Neural cell (in vitro differentiated cells): Measurements from ENCODE around the gene PAX2. TPM values are rescaled to one million over a fixed set of nuclear protein-coding genes. Genes with fewer than 3 reads are reported as not detected.

Experiments
- H2AFZ ChIP-seq: fragments of 200-600, 300-800 bp; sonication (generic), shearing (Covaris generic); 2 replicates; pipeline ENCODE4 v1.6.0; 2014; ENCODE audit warnings: low read depth, mild to moderate bottlenecking, antibody characterized with exemption, low read length, moderate library complexity
- H3F3A ChIP-seq: fragments of 200-600 bp; shearing (Covaris generic); 2 replicates; pipeline ENCODE4 v1.6.1; 2016; ENCODE audit warnings: mild to moderate bottlenecking, moderate library complexity, mixed read lengths, antibody characterized with exemption, low read length; ENCODE audit not compliant: insufficient read depth, poor library complexity, severe bottlenecking
- H3K27ac ChIP-seq: fragments of 200-600, 300-800 bp; sonication (generic), shearing (Covaris generic); 2 replicates; pipeline ENCODE4 v1.5.1; 2014; ENCODE audit warnings: mild to moderate bottlenecking, low read length, moderate library complexity
- H3K27me3 ChIP-seq: fragments of 300-800, 200-600 bp; sonication (generic), shearing (Covaris generic); 2 replicates; pipeline ENCODE4 v1.6.0; 2014; ENCODE audit warnings: mild to moderate bottlenecking, low read depth, low read length, moderate library complexity; ENCODE audit not compliant: insufficient read depth
- H3K36me3 ChIP-seq: fragments of 300-800, 200-600 bp; sonication (generic), shearing (Covaris generic); 2 replicates; pipeline ENCODE4 v1.5.1; 2014; ENCODE audit warnings: mild to moderate bottlenecking, antibody characterized with exemption, low read length, moderate library complexity; ENCODE audit not compliant: insufficient read depth
- H3K4me2 ChIP-seq: fragments of 300-800, 200-600 bp; sonication (generic), shearing (Covaris generic); 2 replicates; pipeline ENCODE4 v1.6.0; 2014; ENCODE audit warnings: mild to moderate bottlenecking, low read length
- H3K4me3 ChIP-seq: fragments of 300-800, 200-600 bp; sonication (generic), shearing (Covaris generic); 2 replicates; pipeline ENCODE4 v1.5.1; 2014; ENCODE audit warnings: mild to moderate bottlenecking, low read length, moderate library complexity
- H3K79me2 ChIP-seq: fragments of 200-600 bp; shearing (Covaris generic); replicated peaks from 2 replicates; pipeline ENCODE4 v1.6.0; 2014; ENCODE audit warnings: mild to moderate bottlenecking, low read length, moderate library complexity; ENCODE audit not compliant: insufficient read depth
- H3K9ac ChIP-seq: fragments of 300-800, 200-600 bp; sonication (generic), shearing (Covaris generic); 2 replicates; pipeline ENCODE4 v1.6.1; 2016; ENCODE audit warnings: mild to moderate bottlenecking, low read length, mixed read lengths
- H3K9me2 ChIP-seq: fragments of 200-600 bp; shearing (Covaris generic); 2 replicates; pipeline ENCODE4 v1.6.1; 2016; ENCODE audit warnings: mild to moderate bottlenecking, low read length, mixed read lengths; ENCODE audit not compliant: insufficient read depth
- H3K9me3 ChIP-seq: fragments of 200-600, 300-800 bp; sonication (generic), shearing (Covaris generic); 2 replicates; pipeline ENCODE4 v1.6.1; 2016; ENCODE audit warnings: mild to moderate bottlenecking, mixed run types, low read length, moderate library complexity, mixed read lengths
- H4K20me1 ChIP-seq: fragments of 200-600 bp; shearing (Covaris generic); 2 replicates; pipeline ENCODE4 v1.6.1; 2016; ENCODE audit warnings: mild to moderate bottlenecking, mixed run types; ENCODE audit not compliant: insufficient read depth
- CTCF ChIP-seq: fragments of 450-650 bp; IDR thresholded peaks from 2 replicates; pipeline ENCODE4 v1.5.1; 2014; ENCODE audit warnings: antibody characterized with exemption, mild to moderate bottlenecking, moderate library complexity; ENCODE audit not compliant: poor library complexity, severe bottlenecking
- EP300 ChIP-seq: fragments of 450-650 bp; conservative IDR thresholded peaks from 2 replicates; pipeline ENCODE4 v1.6.1; 2014; ENCODE audit warnings: antibody characterized with exemption, mild to moderate bottlenecking, moderate library complexity; ENCODE audit not compliant: poor library complexity, severe bottlenecking
- EZH2 ChIP-seq: fragments of 200-600, 300-800 bp; shearing (Covaris generic), sonication (generic); IDR thresholded peaks from 2 replicates; pipeline ENCODE4 v1.6.1; 2014; ENCODE audit warnings: antibody characterized with exemption, low read length, borderline replicate concordance, mild to moderate bottlenecking; ENCODE audit not compliant: insufficient read depth, poor library complexity, severe bottlenecking
- MXI1 ChIP-seq: fragments of 450-650 bp; conservative IDR thresholded peaks from 2 replicates; pipeline ENCODE4 v1.6.1; 2014; ENCODE audit warnings: antibody characterized with exemption, mild to moderate bottlenecking; ENCODE audit not compliant: poor library complexity, severe bottlenecking
- POLR2AphosphoS5 ChIP-seq: IDR thresholded peaks from 2 replicates; pipeline ENCODE4 v1.6.1; 2012
- RAD21 ChIP-seq: fragments of 450-650 bp; conservative IDR thresholded peaks from 2 replicates; pipeline ENCODE4 v1.6.1; 2014; ENCODE audit warnings: antibody characterized with exemption, mild to moderate bottlenecking, moderate library complexity
- SMC3 ChIP-seq: fragments of 450-650 bp; conservative IDR thresholded peaks from 2 replicates; pipeline ENCODE4 v1.6.1; 2014; ENCODE audit warnings: antibody characterized with exemption, mild to moderate bottlenecking, moderate library complexity; ENCODE audit not compliant: poor library complexity
- TAF1 ChIP-seq: IDR thresholded peaks from 2 replicates; pipeline ENCODE4 v1.6.1; 2012; ENCODE audit warnings: low read depth
- polyA plus RNA-seq: library from polyadenylated mRNA; depleted of rRNA; stranded (reverse); fragments of >200 nt; gene quantifications from 2 replicates; pipeline ENCODE4 v1.2.3, GENCODE V29; 2014
- TF ChIP-seq, protein P1 (sequence below): IDR thresholded peaks from 2 replicates; pipeline ENCODE4 v1.6.1; 2012; ENCODE audit warnings: borderline replicate concordance

PAX2 gene
- polyA plus RNA-seq, 1 donor from 2014 or later, result not detected

DNA sequence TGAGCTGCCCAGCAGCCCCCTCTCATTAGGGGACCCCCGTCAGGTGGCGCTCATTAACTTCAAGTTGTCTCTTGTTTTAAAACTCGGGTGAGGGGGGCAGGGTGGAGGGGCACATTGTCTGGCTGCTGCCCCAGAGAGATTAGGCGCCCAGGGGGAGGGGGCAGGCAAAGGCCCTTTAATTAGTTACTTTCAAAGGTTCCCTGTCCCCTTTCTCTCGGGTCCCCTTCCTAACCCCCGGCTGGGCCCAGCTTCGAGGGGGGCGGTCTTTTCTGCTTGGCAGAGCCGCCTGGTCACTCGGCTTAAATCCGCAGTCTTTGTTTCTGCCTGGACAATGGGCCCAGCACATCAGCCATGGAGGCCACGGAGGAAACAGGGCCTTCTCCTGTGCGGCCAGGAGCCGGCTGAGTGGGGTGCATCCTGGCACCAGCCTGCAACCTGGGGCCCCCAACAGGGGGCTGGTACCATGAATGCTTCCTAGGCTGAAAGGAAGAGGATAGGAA is 128.5 kb downstream of the PAX2 start:
- TF ChIP-seq TAF1 (no peak), EP300 (no peak), RAD21 (no peak), POLR2AphosphoS5 (no peak), CTCF (no peak), MXI1 (no peak), SMC3 (no peak), EZH2 (no peak)
- TF ChIP-seq, protein P1, sequence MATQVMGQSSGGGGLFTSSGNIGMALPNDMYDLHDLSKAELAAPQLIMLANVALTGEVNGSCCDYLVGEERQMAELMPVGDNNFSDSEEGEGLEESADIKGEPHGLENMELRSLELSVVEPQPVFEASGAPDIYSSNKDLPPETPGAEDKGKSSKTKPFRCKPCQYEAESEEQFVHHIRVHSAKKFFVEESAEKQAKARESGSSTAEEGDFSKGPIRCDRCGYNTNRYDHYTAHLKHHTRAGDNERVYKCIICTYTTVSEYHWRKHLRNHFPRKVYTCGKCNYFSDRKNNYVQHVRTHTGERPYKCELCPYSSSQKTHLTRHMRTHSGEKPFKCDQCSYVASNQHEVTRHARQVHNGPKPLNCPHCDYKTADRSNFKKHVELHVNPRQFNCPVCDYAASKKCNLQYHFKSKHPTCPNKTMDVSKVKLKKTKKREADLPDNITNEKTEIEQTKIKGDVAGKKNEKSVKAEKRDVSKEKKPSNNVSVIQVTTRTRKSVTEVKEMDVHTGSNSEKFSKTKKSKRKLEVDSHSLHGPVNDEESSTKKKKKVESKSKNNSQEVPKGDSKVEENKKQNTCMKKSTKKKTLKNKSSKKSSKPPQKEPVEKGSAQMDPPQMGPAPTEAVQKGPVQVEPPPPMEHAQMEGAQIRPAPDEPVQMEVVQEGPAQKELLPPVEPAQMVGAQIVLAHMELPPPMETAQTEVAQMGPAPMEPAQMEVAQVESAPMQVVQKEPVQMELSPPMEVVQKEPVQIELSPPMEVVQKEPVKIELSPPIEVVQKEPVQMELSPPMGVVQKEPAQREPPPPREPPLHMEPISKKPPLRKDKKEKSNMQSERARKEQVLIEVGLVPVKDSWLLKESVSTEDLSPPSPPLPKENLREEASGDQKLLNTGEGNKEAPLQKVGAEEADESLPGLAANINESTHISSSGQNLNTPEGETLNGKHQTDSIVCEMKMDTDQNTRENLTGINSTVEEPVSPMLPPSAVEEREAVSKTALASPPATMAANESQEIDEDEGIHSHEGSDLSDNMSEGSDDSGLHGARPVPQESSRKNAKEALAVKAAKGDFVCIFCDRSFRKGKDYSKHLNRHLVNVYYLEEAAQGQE, result no peak
- no peak overlapping the region for H2AFZ ChIP-seq
- H4K20me1 ChIP-seq, result no peaks in the 10 kb centered on the region
- no peak overlapping the region for H3K9ac ChIP-seq
- no peaks in the 10 kb centered on the region for H3K9me2 ChIP-seq
- H3K9me3 ChIP-seq, result no peaks in the 10 kb centered on the region
- no peak overlapping the region for H3K27ac ChIP-seq
- no peak overlapping the region for H3K4me3 ChIP-seq
- H3F3A ChIP-seq, result no peaks in the 10 kb centered on the region
- no peak overlapping the region for H3K4me2 ChIP-seq
- no peaks in the 10 kb centered on the region for H3K36me3 ChIP-seq
- H3K27me3 ChIP-seq, result peaks cover 8% of the 10 kb centered on the region
- no peaks in the 10 kb centered on the region for H3K79me2 ChIP-seq

DNA sequence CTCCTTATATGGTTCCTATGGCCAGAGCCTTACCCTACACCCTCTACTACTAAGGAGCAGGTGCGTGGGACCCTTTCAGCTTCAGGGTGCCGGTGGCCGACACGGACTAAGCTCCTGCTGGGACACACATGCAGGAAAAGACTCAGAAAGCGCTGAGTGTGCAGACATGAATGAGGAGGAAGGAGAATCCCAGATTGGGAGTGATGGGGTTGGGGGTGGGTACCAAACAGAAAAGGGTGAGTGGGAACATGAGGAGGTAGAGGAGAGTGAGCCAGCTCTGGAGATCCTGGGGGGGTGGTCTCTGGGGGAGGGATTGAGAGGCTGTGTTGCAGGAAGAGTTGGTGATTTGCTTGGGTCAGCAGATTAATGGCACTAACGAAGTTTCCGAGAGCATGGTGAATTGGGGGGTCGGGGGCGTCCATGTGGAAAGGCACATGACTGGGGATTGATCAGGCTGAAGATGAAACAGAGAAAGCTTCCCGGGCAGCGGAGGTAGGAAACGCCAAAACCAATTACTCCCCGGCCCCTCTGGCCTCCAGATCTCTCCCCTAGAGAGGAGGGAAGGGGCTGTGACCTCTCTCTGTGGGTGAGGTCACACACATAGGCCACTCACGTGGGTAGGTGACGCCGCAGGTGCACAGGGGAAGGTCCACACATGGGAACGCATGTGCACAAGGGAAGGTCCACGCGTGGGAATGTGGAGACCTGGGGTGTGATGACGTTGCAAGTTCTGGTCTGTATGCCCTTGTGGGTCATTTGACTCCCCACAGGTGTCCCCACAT is 129.5 kb downstream of the PAX2 start:
- Histone ChIP-seq H3K79me2 (no peaks in the 10 kb centered on the region), H2AFZ (no peak overlapping the region), H4K20me1 (no peaks in the 10 kb centered on the region), H3K27ac (no peak overlapping the region), H3K4me3 (no peak overlapping the region), H3K9me3 (no peaks in the 10 kb centered on the region), H3K4me2 (no peak overlapping the region), H3F3A (no peaks in the 10 kb centered on the region), H3K9me2 (no peaks in the 10 kb centered on the region), H3K27me3 (peaks cover 2% of the 10 kb centered on the region), H3K9ac (no peak overlapping the region), H3K36me3 (no peaks in the 10 kb centered on the region)
- TF ChIP-seq MXI1, result no peak
- TF ChIP-seq, protein P1, result no peak
- no peak for TF ChIP-seq POLR2AphosphoS5
- no peak for TF ChIP-seq TAF1
- TF ChIP-seq EP300, result no peak
- TF ChIP-seq SMC3, result no peak
- no peak for TF ChIP-seq RAD21
- no peak for TF ChIP-seq CTCF
- no peak for TF ChIP-seq EZH2
